Stimulated activated CD4-positive, alpha-beta T cell treated with anti-CD3 and anti-CD28 coated beads, Interleukin-4, amount 100 ng/mL, for 48 hours (primary cell): ENCODE results near the gene ATOH8.

Source experiments
- DNase-seq, 2 donors: peaks; one replicate each; pipeline ENCODE4 v3.0.0-alpha.2; 2020; ENCODE audit warnings: low read depth in 2 of 2

The ATOH8 gene

GRCh38 chr2:85786444-85786843, 32.7 kb downstream of the ATOH8 start:
- no peak for DNase-seq

GRCh38 chr2:85786865-85787264, 33.1 kb downstream of the ATOH8 start:
- DNase-seq, result no peak

- DNase-seq, result no peak
These were observed 33.6 kb downstream of the ATOH8 start for GRCh38 chr2:85787282-85787980.

GRCh38 chr2:85787981-85788340, 34.2 kb downstream of the ATOH8 start:
- no peak for DNase-seq

- no peak for DNase-seq
These were observed 34.8 kb downstream of the ATOH8 start for GRCh38 chr2:85788603-85789002.

GRCh38 chr2:85789271-85789670, 35.5 kb downstream of the ATOH8 start:
- no peak for DNase-seq

- DNase-seq, result no peak
These were observed 36.2 kb downstream of the ATOH8 start for GRCh38 chr2:85790032-85790431.

- no peak for DNase-seq
These were observed 36.9 kb downstream of the ATOH8 start for GRCh38 chr2:85790499-85791188.

GRCh38 chr2:85791704-85792565, 38.1 kb downstream of the ATOH8 start:
- no peak for DNase-seq

GRCh38 chr2:85792783-85793441, 39.1 kb downstream of the ATOH8 start:
- DNase-seq, result no peak

GRCh38 chr2:85793584-85793983, 39.8 kb downstream of the ATOH8 start:
- DNase-seq, result no peak

- DNase-seq, result no peak
These were observed 40.2 kb downstream of the ATOH8 start for GRCh38 chr2:85794038-85794441.

- DNase-seq, result no peak
These were observed 40.8 kb downstream of the ATOH8 start for GRCh38 chr2:85794491-85795121.

- DNase-seq, result no peak
These were observed 41.7 kb downstream of the ATOH8 start for GRCh38 chr2:85795331-85796045.

GRCh38 chr2:85796046-85796340, 42.2 kb downstream of the ATOH8 start:
- no peak for DNase-seq

GRCh38 chr2:85796341-85797262, 42.8 kb downstream of the ATOH8 start:
- no peak for DNase-seq

GRCh38 chr2:85797263-85797660, 43.5 kb downstream of the ATOH8 start:
- no peak for DNase-seq

GRCh38 chr2:85797921-85798320, 44.1 kb downstream of the ATOH8 start:
- no peak for DNase-seq

GRCh38 chr2:85799215-85799956, 45.6 kb downstream of the ATOH8 start:
- no peak for DNase-seq
